ENCODE data around the gene PRSS8. TPM values are rescaled to one million over a fixed set of nuclear protein-coding genes. Genes with fewer than 3 reads are reported as not detected.

PRSS8 gene
- total and polyA plus RNA-seq, 2 donors (not counting 3 experiments of a cell fraction or from before 2014, with no cell fraction given) = 0.12 TPM; not detected in 1

DNA sequence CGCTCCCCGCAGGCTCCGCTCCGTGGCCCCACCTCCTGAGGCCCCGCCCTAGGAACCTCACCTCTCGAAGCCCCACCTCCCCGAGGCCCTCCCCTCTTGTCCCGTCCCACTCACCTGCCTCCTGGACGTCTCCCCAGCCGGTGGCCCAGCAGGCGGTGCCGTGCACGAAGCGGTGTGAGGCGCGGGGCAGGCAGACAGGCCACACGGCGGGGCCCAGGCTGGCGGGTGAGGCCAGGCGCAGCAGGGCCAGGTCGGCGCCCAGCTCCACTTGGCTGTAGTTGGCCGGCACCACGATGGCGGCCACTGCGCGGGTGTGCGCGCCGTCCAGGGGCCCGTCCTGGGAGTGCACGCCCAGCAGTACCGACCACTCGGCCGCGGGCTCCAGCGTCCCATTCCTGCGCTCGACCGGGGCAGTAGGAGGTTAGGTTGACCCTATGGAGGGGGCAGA lies 12.8 kb upstream of the PRSS8 start:
- Histone ChIP-seq H3K9ac (replicated peaks; ENCODE audit: extremely low read depth, insufficient read depth, low read length) (no peak overlapping the region), H3K36me3 (ENCODE audit: control insufficient read depth in 2 of 2, extremely low read depth in 1 of 2, insufficient read depth in 2 of 2, low read length in 2 of 2) (no peaks in the 10 kb centered on the region), H3K4me1 (ENCODE audit: control insufficient read depth, extremely low read depth, insufficient read depth, low read length) (no peaks in the 10 kb centered on the region), H3K27me3 (ENCODE audit: control insufficient read depth in 2 of 2, insufficient read depth in 2 of 2, low read length in 2 of 2) (peaks cover 15 to 25% of the 10 kb centered on the region in 2 experiments), H3K9me3 (replicated peaks; ENCODE audit: control insufficient read depth, insufficient read depth, low read length) (no peaks in the 10 kb centered on the region), H3K79me2 (ENCODE audit: control insufficient read depth, insufficient read depth, low read length) (no peaks in the 10 kb centered on the region), H4K20me1 (replicated peaks; ENCODE audit: control insufficient read depth, extremely low read depth, insufficient read depth, low read length) (no peaks in the 10 kb centered on the region), H2AFZ (ENCODE audit: low read depth, low read length) (peak overlapping the region; percentile 19), H3K4me3 (replicated peaks in 1 of 3; ENCODE audit: insufficient read depth in 1 of 3, low read depth in 1 of 3, low read length in 3 of 3) (no peak overlapping the region), H3K27ac (ENCODE audit: insufficient read depth, low read depth, low read length) (no peak overlapping the region), H3K9me1 (replicated peaks; ENCODE audit: control insufficient read depth, extremely low read depth, insufficient read depth, low read length) (no peaks in the 10 kb centered on the region), H3K4me2 (ENCODE audit: insufficient read depth, low read length) (no peak overlapping the region)
- dilution Hi-C loops (cut with MboI; ENCODE audit: extremely low pct_ligation_motif_present, low sequenced_read_pairs) (no loop called here), intact Hi-C loops (cut with micrococcal nuclease) (no loop called here)
- no TSS peak for BruUV-seq (replicated peaks)
- no peak for FAIRE-seq
- CTCF ChIA-PET = interaction anchor here (0.9 kb wide), 1 partner anchor 234 kb away, joined by 3 read pairs; no protein-coding TSS in a partner anchor
- POLR2A ChIA-PET = interaction anchor here (0.5 kb wide), 1 partner anchor 36 kb away, joined by 3 read pairs; no protein-coding TSS in a partner anchor
- TF ChIP-seq FOS (IDR thresholded peaks at IDR 0.05; ENCODE audit: borderline replicate concordance, insufficient read depth, low read length) (no peak), JUN (IDR thresholded peaks at IDR 0.05; ENCODE audit: borderline replicate concordance, insufficient read depth, insufficient read length, low read depth) (no peak), GATA2 (IDR thresholded peaks at IDR 0.05; ENCODE audit: insufficient read depth, insufficient read length, low read depth, low read length) (no peak), POLR2A (IDR thresholded peaks at IDR 0.05; ENCODE audit: low read depth, low read length) (no peak), POLR2AphosphoS5 (IDR thresholded peaks at IDR 0.05; ENCODE audit: insufficient read depth, low read depth, low read length) (no peak), EZH2 (IDR thresholded peaks at IDR 0.05; ENCODE audit: borderline replicate concordance, low read depth, low read length, severe bottlenecking) (no peak), MYC (IDR thresholded peaks at IDR 0.05; ENCODE audit: low read depth, low read length) (no peak)
- TF ChIP-seq, protein P1, sequence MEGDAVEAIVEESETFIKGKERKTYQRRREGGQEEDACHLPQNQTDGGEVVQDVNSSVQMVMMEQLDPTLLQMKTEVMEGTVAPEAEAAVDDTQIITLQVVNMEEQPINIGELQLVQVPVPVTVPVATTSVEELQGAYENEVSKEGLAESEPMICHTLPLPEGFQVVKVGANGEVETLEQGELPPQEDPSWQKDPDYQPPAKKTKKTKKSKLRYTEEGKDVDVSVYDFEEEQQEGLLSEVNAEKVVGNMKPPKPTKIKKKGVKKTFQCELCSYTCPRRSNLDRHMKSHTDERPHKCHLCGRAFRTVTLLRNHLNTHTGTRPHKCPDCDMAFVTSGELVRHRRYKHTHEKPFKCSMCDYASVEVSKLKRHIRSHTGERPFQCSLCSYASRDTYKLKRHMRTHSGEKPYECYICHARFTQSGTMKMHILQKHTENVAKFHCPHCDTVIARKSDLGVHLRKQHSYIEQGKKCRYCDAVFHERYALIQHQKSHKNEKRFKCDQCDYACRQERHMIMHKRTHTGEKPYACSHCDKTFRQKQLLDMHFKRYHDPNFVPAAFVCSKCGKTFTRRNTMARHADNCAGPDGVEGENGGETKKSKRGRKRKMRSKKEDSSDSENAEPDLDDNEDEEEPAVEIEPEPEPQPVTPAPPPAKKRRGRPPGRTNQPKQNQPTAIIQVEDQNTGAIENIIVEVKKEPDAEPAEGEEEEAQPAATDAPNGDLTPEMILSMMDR (IDR thresholded peaks at IDR 0.05; ENCODE audit: extremely low read depth in 1 of 2, insufficient read depth in 1 of 2, low read depth in 1 of 2, low read length in 2 of 2) = no peak
- TF ChIP-seq, protein P2, sequence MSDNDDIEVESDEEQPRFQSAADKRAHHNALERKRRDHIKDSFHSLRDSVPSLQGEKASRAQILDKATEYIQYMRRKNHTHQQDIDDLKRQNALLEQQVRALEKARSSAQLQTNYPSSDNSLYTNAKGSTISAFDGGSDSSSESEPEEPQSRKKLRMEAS (IDR thresholded peaks at IDR 0.05; ENCODE audit: insufficient read depth, insufficient read length) = no peak
- no peak for DNase-seq (ENCODE audit: low read depth, low spot score)

All from endothelial cell of umbilical vein (primary cell).